Caco-2 (cell line): Measurements from ENCODE around the gene NETO2. TPM values are rescaled to one million over a fixed set of nuclear protein-coding genes. Genes with fewer than 3 reads are reported as not detected.

Experiments
- BruUV-seq: library from RNA; stranded (reverse); fragments of 400-500 nt; replicated peaks from 2 replicates; lab custom pipeline; 2021; lab: Mats Ljungman, UMichigan
- CTCF ChIA-PET: fragments of 300-600 bp; sonication (Branson Sonifier 250); formaldehyde crosslinking; loops from one replicate; lab custom pipeline; 2022; ENCODE audit warnings: antibody characterized with exemption; lab: Charles Lee
- POLR2A ChIA-PET: fragments of 300-600 bp; sonication (Branson Sonifier 250); formaldehyde crosslinking; loops from one replicate; lab custom pipeline; 2022; ENCODE audit warnings: antibody characterized with exemption; lab: Charles Lee
- DNase-seq, 2 experiments: peaks; one replicate each; pipeline versions ENCODE4 v3.0.0 to v3.0.0-alpha.2; 2020 to 2022
- H3K27me3 ChIP-seq: replicated peaks from 2 replicates; pipeline ENCODE4 v1.6.0; 2011; ENCODE audit warnings: low read length; ENCODE audit not compliant: control insufficient read depth, insufficient read depth
- H3K36me3 ChIP-seq: 2 replicates; pipeline ENCODE4 v1.5.1; 2011; ENCODE audit warnings: low read length; ENCODE audit not compliant: control insufficient read depth, insufficient read depth
- H3K4me1 ChIP-seq: fragments of 250-450 bp; sonication (Bioruptor Pico); 2 replicates; pipeline ENCODE4 v1.5.1; 2020; ENCODE audit warnings: mild to moderate bottlenecking
- H3K4me3 ChIP-seq: 2 replicates; pipeline ENCODE4 v1.5.1; 2011; ENCODE audit warnings: low read depth, mild to moderate bottlenecking, control low read depth, low read length
- H3K9me3 ChIP-seq: fragments of 250-450 bp; sonication (Bioruptor Pico); 2 replicates; pipeline ENCODE4 v1.5.1; 2020; ENCODE audit warnings: mild to moderate bottlenecking, moderate library complexity
- H3K27ac Mint-ChIP-seq: one replicate; pipeline ENCODE4 v1.8.0; 2022; ENCODE audit warnings: mixed read lengths; ENCODE audit not compliant: unreplicated experiment
- H3K27me3 Mint-ChIP-seq: one replicate; pipeline ENCODE4 v1.8.0; 2022; ENCODE audit warnings: mixed read lengths; ENCODE audit not compliant: insufficient read depth, unreplicated experiment
- H3K36me3 Mint-ChIP-seq: one replicate; pipeline ENCODE4 v1.8.0; 2022; ENCODE audit warnings: mild to moderate bottlenecking, mixed read lengths; ENCODE audit not compliant: insufficient read depth, unreplicated experiment
- H3K4me1 Mint-ChIP-seq: one replicate; pipeline ENCODE4 v1.8.0; 2022; ENCODE audit warnings: low read depth, mixed read lengths; ENCODE audit not compliant: unreplicated experiment
- H3K4me3 Mint-ChIP-seq: one replicate; pipeline ENCODE4 v1.8.0; 2022; ENCODE audit warnings: mild to moderate bottlenecking, moderate library complexity, mixed read lengths; ENCODE audit not compliant: unreplicated experiment
- H3K9me3 Mint-ChIP-seq: one replicate; pipeline ENCODE4 v1.8.0; 2022; ENCODE audit warnings: mixed read lengths; ENCODE audit not compliant: unreplicated experiment
- CTCF ChIP-seq, 2 experiments: fragments of 200-600 bp in 1 of 2; IDR thresholded peaks; 1 replicate in 1 of 2; 2 replicates in 1 of 2; pipeline versions ENCODE4 v1.5.1 to v1.8.0; 2011 to 2022; ENCODE audit warnings: antibody characterized with exemption in 1 of 2, control low read depth in 1 of 2, inconsistent platforms in 1 of 2, low read depth in 1 of 2, low read length in 1 of 2, mild to moderate bottlenecking in 1 of 2, moderate library complexity in 1 of 2; ENCODE audit not compliant: insufficient read depth in 1 of 2, severe bottlenecking in 1 of 2, unreplicated experiment in 1 of 2
- intact Hi-C: fragments of 100-400 bp; cut with micrococcal nuclease; formaldehyde crosslinking; loops from one replicate; pipeline ENCODE4 v1.10.0; 2022; ENCODE audit not compliant: unreplicated experiment
- total RNA-seq: library from RNA; stranded (reverse); gene quantifications from 2 replicates; pipeline ENCODE4 v1.2.3, GENCODE V29; 2022

The NETO2 gene
- total RNA-seq, 1 experiment from 2014 or later, result 41.2 TPM

GRCh38 chr16:47144559-47144877 lies 773 bp upstream of the NETO2 start:
- Mint-ChIP-seq H3K36me3 (peaks cover 8% of the 10 kb centered on the region), H3K27ac (peak overlapping the region; percentile 55), H3K4me1 (peaks cover 11% of the 10 kb centered on the region), H3K27me3 (no peaks in the 10 kb centered on the region), H3K4me3 (peak overlapping the region; percentile 76), H3K9me3 (no peaks in the 10 kb centered on the region)
- H3K9me3 ChIP-seq, result no peaks in the 10 kb centered on the region
- no TSS peak for BruUV-seq
- POLR2A ChIA-PET, result no interaction called here
- DNase-seq, result no peak
- no peaks in the 10 kb centered on the region for H3K4me1 ChIP-seq
- peak in 1 of 2 experiments; percentile 5 for TF ChIP-seq CTCF (IDR thresholded peaks at IDR 0.05; ENCODE audit: insufficient read depth in 1 of 2, low read depth in 1 of 2, low read length in 1 of 2, severe bottlenecking in 1 of 2, unreplicated experiment in 1 of 2)
- peak overlapping the region; percentile 79 for H3K4me3 ChIP-seq
- CTCF ChIA-PET, result interaction anchor here (1.0 to 2.2 kb wide), 4 partner anchors 107 to 1021 kb away, joined by 4 to 15 read pairs (median 6); partner anchors contain the start of genes DNAJA2, ITFG1 and PHKB
- no peaks in the 10 kb centered on the region for H3K27me3 ChIP-seq
- intact Hi-C loops, result loop anchor here (5.0 kb wide), 3 partner anchors 292 to 973 kb away; no protein-coding TSS in a partner anchor
- no peaks in the 10 kb centered on the region for H3K36me3 ChIP-seq

GRCh38 chr16:47142821-47143676 lies 696 bp downstream of the NETO2 start:
- H3K9me3 Mint-ChIP-seq, result no peaks in the 10 kb centered on the region
- peaks cover 21% of the 10 kb centered on the region for H3K4me1 Mint-ChIP-seq
- DNase-seq, result peak; percentile 67 to 86
- no peaks in the 10 kb centered on the region for H3K27me3 Mint-ChIP-seq
- CTCF ChIA-PET, result interaction anchor here (0.5 to 2.2 kb wide), 8 partner anchors 10 to 1024 kb away, joined by 3 to 15 read pairs (median 6); partner anchors contain the start of gene DNAJA2
- H3K4me3 Mint-ChIP-seq, result peak overlapping the region; percentile 79
- H3K27ac Mint-ChIP-seq, result no peak overlapping the region
- H3K4me1 ChIP-seq, result no peaks in the 10 kb centered on the region
- TF ChIP-seq CTCF (IDR thresholded peaks at IDR 0.05; ENCODE audit: insufficient read depth in 1 of 2, low read depth in 1 of 2, low read length in 1 of 2, severe bottlenecking in 1 of 2, unreplicated experiment in 1 of 2), result peak; percentile 31 to 70
- no peaks in the 10 kb centered on the region for H3K9me3 ChIP-seq
- POLR2A ChIA-PET, result interaction anchor here (0.5 kb wide), 2 partner anchors 66 to 708 kb away, joined by 3 to 4 read pairs; no protein-coding TSS in a partner anchor
- no peaks in the 10 kb centered on the region for H3K36me3 ChIP-seq
- peaks cover 8% of the 10 kb centered on the region for H3K36me3 Mint-ChIP-seq
- H3K27me3 ChIP-seq, result no peaks in the 10 kb centered on the region
- BruUV-seq, result no TSS peak
- intact Hi-C loops, result loop anchor here (1.0 to 5.0 kb wide), 5 partner anchors 291 to 1013 kb away; partner anchors contain the start of genes ITFG1 and PHKB
- H3K4me3 ChIP-seq, result peak overlapping the region; percentile 79

- no peak for TF ChIP-seq CTCF (IDR thresholded peaks at IDR 0.05; ENCODE audit: insufficient read depth in 1 of 2, low read depth in 1 of 2, low read length in 1 of 2, severe bottlenecking in 1 of 2, unreplicated experiment in 1 of 2)
- Mint-ChIP-seq H3K27ac (no peak overlapping the region), H3K9me3 (no peaks in the 10 kb centered on the region), H3K4me3 (peak overlapping the region; percentile 79), H3K36me3 (peaks cover 8% of the 10 kb centered on the region), H3K4me1 (peaks cover 22% of the 10 kb centered on the region), H3K27me3 (no peaks in the 10 kb centered on the region)
- intact Hi-C loops, result loop anchor here (2.0 to 5.0 kb wide), 4 partner anchors 290 to 975 kb away; partner anchors contain the start of genes ITFG1 and PHKB
- Histone ChIP-seq H3K36me3 (no peaks in the 10 kb centered on the region), H3K4me1 (no peaks in the 10 kb centered on the region), H3K27me3 (no peaks in the 10 kb centered on the region), H3K9me3 (no peaks in the 10 kb centered on the region), H3K4me3 (peak overlapping the region; percentile 79)
- DNase-seq, result no peak
- CTCF ChIA-PET, result interaction anchor here (0.6 to 1.7 kb wide), 4 partner anchors 18 to 913 kb away, joined by 3 to 13 read pairs (median 3); no protein-coding TSS in a partner anchor
- no TSS peak for BruUV-seq
- POLR2A ChIA-PET, result interaction anchor here (0.6 kb wide), 1 partner anchor 1022 kb away, joined by 6 read pairs; no protein-coding TSS in a partner anchor
Measured at GRCh38 chr16:47142486-47142820, 1.3 kb downstream of the NETO2 start.
